ENCODE results near the gene SCFD2. TPM values are rescaled to one million over a fixed set of nuclear protein-coding genes. Genes with fewer than 3 reads are reported as not detected.

The SCFD2 gene
- total RNA-seq, 1 donor from 2014 or later, result 11.9 TPM

GRCh38 chr4:52964011-52964410 is 401.9 kb downstream of the SCFD2 start:
- Histone ChIP-seq H4K20me1 (ENCODE audit: insufficient read depth, low read length) (no peaks in the 10 kb centered on the region), H3K9me3 (ENCODE audit: insufficient read depth, low read depth, low read length) (no peaks in the 10 kb centered on the region), H3K36me3 (ENCODE audit: insufficient read depth, low read length) (no peaks in the 10 kb centered on the region), H3K9ac (ENCODE audit: low read length) (no peak overlapping the region), H3K27ac (ENCODE audit: low read depth, low read length) (no peak overlapping the region), H2AFZ (ENCODE audit: low read depth, low read length) (no peak overlapping the region), H3K4me2 (ENCODE audit: low read length) (no peak overlapping the region), H3K4me3 (ENCODE audit: insufficient read depth, low read depth, low read length) (no peak overlapping the region), H3K79me2 (ENCODE audit: insufficient read depth, low read length) (no peaks in the 10 kb centered on the region), H3K4me1 (ENCODE audit: insufficient read depth, low read length) (no peaks in the 10 kb centered on the region), H3K27me3 (ENCODE audit: insufficient read depth, low read length) (no peaks in the 10 kb centered on the region)
- Mint-ChIP-seq H3K4me1 (ENCODE audit: low read depth, unreplicated experiment) (peaks cover 6% of the 10 kb centered on the region), H3K36me3 (ENCODE audit: low read depth, unreplicated experiment) (peaks cover 5% of the 10 kb centered on the region), H3K27me3 (ENCODE audit: low read depth, unreplicated experiment) (no peaks in the 10 kb centered on the region), H3K9me3 (ENCODE audit: unreplicated experiment) (peaks cover 7% of the 10 kb centered on the region), H3K4me3 (ENCODE audit: unreplicated experiment) (no peak overlapping the region), H3K27ac (ENCODE audit: unreplicated experiment) (no peak overlapping the region)
- DNase-seq (ENCODE audit: low read depth) (no peak), FAIRE-seq (no peak)
- no peak for TF ChIP-seq CTCF (IDR thresholded peaks at IDR 0.05; ENCODE audit: insufficient read depth, low read depth, low read length)
- TF ChIP-seq EZH2 (IDR thresholded peaks at IDR 0.05; ENCODE audit: insufficient read depth, low read length), result no peak

GRCh38 chr4:52962721-52963120 is 403.1 kb downstream of the SCFD2 start:
- no peak for TF ChIP-seq EZH2 (IDR thresholded peaks at IDR 0.05; ENCODE audit: insufficient read depth, low read length)
- no peaks in the 10 kb centered on the region for H3K9me3 ChIP-seq (ENCODE audit: insufficient read depth, low read depth, low read length)
- H3K79me2 ChIP-seq (ENCODE audit: insufficient read depth, low read length), result no peaks in the 10 kb centered on the region
- H4K20me1 ChIP-seq (ENCODE audit: insufficient read depth, low read length), result no peaks in the 10 kb centered on the region
- peaks cover 5% of the 10 kb centered on the region for H3K36me3 Mint-ChIP-seq (ENCODE audit: low read depth, unreplicated experiment)
- no peak overlapping the region for H3K4me3 ChIP-seq (ENCODE audit: insufficient read depth, low read depth, low read length)
- DNase-seq (ENCODE audit: low read depth), result no peak
- FAIRE-seq, result no peak
- no peak overlapping the region for H3K4me2 ChIP-seq (ENCODE audit: low read length)
- no peak overlapping the region for H3K27ac ChIP-seq (ENCODE audit: low read depth, low read length)
- no peaks in the 10 kb centered on the region for H3K27me3 Mint-ChIP-seq (ENCODE audit: low read depth, unreplicated experiment)
- no peaks in the 10 kb centered on the region for H3K4me1 ChIP-seq (ENCODE audit: insufficient read depth, low read length)
- no peak overlapping the region for H3K9ac ChIP-seq (ENCODE audit: low read length)
- peaks cover 6% of the 10 kb centered on the region for H3K4me1 Mint-ChIP-seq (ENCODE audit: low read depth, unreplicated experiment)
- H2AFZ ChIP-seq (ENCODE audit: low read depth, low read length), result no peak overlapping the region
- H3K36me3 ChIP-seq (ENCODE audit: insufficient read depth, low read length), result no peaks in the 10 kb centered on the region
- no peak overlapping the region for H3K4me3 Mint-ChIP-seq (ENCODE audit: unreplicated experiment)
- no peaks in the 10 kb centered on the region for H3K27me3 ChIP-seq (ENCODE audit: insufficient read depth, low read length)
- H3K27ac Mint-ChIP-seq (ENCODE audit: unreplicated experiment), result no peak overlapping the region
- peaks cover 5% of the 10 kb centered on the region for H3K9me3 Mint-ChIP-seq (ENCODE audit: unreplicated experiment)

- Histone ChIP-seq H4K20me1 (ENCODE audit: insufficient read depth, low read length) (no peaks in the 10 kb centered on the region), H3K4me2 (ENCODE audit: low read length) (no peak overlapping the region), H3K9me3 (ENCODE audit: insufficient read depth, low read depth, low read length) (no peaks in the 10 kb centered on the region), H3K4me1 (ENCODE audit: insufficient read depth, low read length) (no peaks in the 10 kb centered on the region), H3K27ac (ENCODE audit: low read depth, low read length) (no peak overlapping the region), H3K4me3 (ENCODE audit: insufficient read depth, low read depth, low read length) (no peak overlapping the region), H3K79me2 (ENCODE audit: insufficient read depth, low read length) (no peaks in the 10 kb centered on the region), H3K36me3 (ENCODE audit: insufficient read depth, low read length) (no peaks in the 10 kb centered on the region), H3K27me3 (ENCODE audit: insufficient read depth, low read length) (no peaks in the 10 kb centered on the region), H2AFZ (ENCODE audit: low read depth, low read length) (no peak overlapping the region), H3K9ac (ENCODE audit: low read length) (no peak overlapping the region)
- peaks cover 6% of the 10 kb centered on the region for H3K4me1 Mint-ChIP-seq (ENCODE audit: low read depth, unreplicated experiment)
- no peak for FAIRE-seq
- no peak overlapping the region for H3K4me3 Mint-ChIP-seq (ENCODE audit: unreplicated experiment)
- TF ChIP-seq CTCF (IDR thresholded peaks at IDR 0.05; ENCODE audit: insufficient read depth, low read depth, low read length) (no peak), EZH2 (IDR thresholded peaks at IDR 0.05; ENCODE audit: insufficient read depth, low read length) (no peak)
- no peaks in the 10 kb centered on the region for H3K27me3 Mint-ChIP-seq (ENCODE audit: low read depth, unreplicated experiment)
- no peak for DNase-seq (ENCODE audit: low read depth)
- no peak overlapping the region for H3K27ac Mint-ChIP-seq (ENCODE audit: unreplicated experiment)
- peaks cover 5% of the 10 kb centered on the region for H3K9me3 Mint-ChIP-seq (ENCODE audit: unreplicated experiment)
- H3K36me3 Mint-ChIP-seq (ENCODE audit: low read depth, unreplicated experiment), result peaks cover 5% of the 10 kb centered on the region
Measured at GRCh38 chr4:52961666-52962412, 404.0 kb downstream of the SCFD2 start.

All from astrocyte (in vitro differentiated cells and primary cell).